Prostate gland (tissue), 2 donors: Measurements from ENCODE around the gene PPFIA3. TPM values are rescaled to one million over a fixed set of nuclear protein-coding genes. Genes with fewer than 3 reads are reported as not detected.

Source experiments
- DNase-seq: peaks from one replicate; pipeline ENCODE4 v3.0.0-alpha.2; 2019; ENCODE audit warnings: low spot score
- H3K27ac ChIP-seq, 2 donors: fragments of 200-600 bp; sonication (generic); 2 replicates each; pipeline ENCODE4 v1.5.1; 2017 to 2019
- H3K27me3 ChIP-seq: fragments of 200-600 bp; sonication (generic); replicated peaks from 2 replicates; pipeline ENCODE4 v1.5.1; 2019; ENCODE audit not compliant: insufficient read depth
- H3K36me3 ChIP-seq, 2 donors: fragments of 200-600 bp; sonication (generic); 1 replicate in 1 of 2; 2 replicates in 1 of 2; pipeline versions ENCODE4 v1.5.1 to v1.8.1; 2017 to 2019
- H3K4me1 ChIP-seq: fragments of 200-600 bp; sonication (generic); replicated peaks from 2 replicates; pipeline ENCODE4 v1.5.1; 2019
- H3K4me3 ChIP-seq, 2 donors: fragments of 200-600 bp; sonication (generic); 2 replicates each; pipeline ENCODE4 v1.5.1; 2017 to 2019
- H3K9me3 ChIP-seq: fragments of 200-600 bp; sonication (generic); 2 replicates; pipeline ENCODE4 v1.5.1; 2017
- POLR2A ChIP-seq: fragments of 450-650 bp; IDR thresholded peaks from one replicate; pipeline ENCODE4 v1.6.1; 2016; ENCODE audit warnings: antibody characterized with exemption, mild to moderate bottlenecking
- POLR2AphosphoS5 ChIP-seq: sonication (generic); formaldehyde crosslinking; IDR thresholded peaks from one replicate; pipeline ENCODE4 v1.6.1; 2017; ENCODE audit warnings: antibody characterized with exemption
- WGBS: methylation state at CpG from one replicate; pipeline ENCODE4 v1.1.5; 2018; 5-methylcytosine and 5-hydroxymethylcytosine counted together
- intact Hi-C: fragments of 100-400 bp; cut with DNase I; formaldehyde crosslinking; loops from one replicate; pipeline ENCODE4 v1.14.2; 2022
- total RNA-seq, 2 donors: library from RNA; depleted of rRNA; stranded (reverse); fragments of >200 nt; gene quantifications; one replicate each; pipeline ENCODE4 v1.1.0, GENCODE V29; 2016
- TF ChIP-seq, protein P1 (sequence below), 4 experiments: fragments of 200-600 bp in 2 of 4; fragments of 450-650 bp in 2 of 4; sonication (generic) in 2 of 4; IDR thresholded peaks; 1 replicate in 3 of 4; 2 replicates in 1 of 4; pipeline ENCODE4 v1.5.1; 2016 to 2019; ENCODE audit warnings: antibody characterized with exemption in 4 of 4, mild to moderate bottlenecking in 2 of 4, moderate library complexity in 2 of 4

The PPFIA3 gene
- total RNA-seq, result 10 to 100 TPM; 12.3 to 18.2 TPM

GRCh38 chr19:49119411-49120324 lies at the start of gene PPFIA3:
Gene PPFIA3, plus strand, starts transcription at chr19:49119544. Its CDS starts 8,330 bp downstream, at chr19:49127874.
- intact Hi-C loops, result loop anchor here (5.0 kb wide), 1 partner anchor 33 kb away; no protein-coding TSS in a partner anchor
- under 1% methylated on average over 65 of the region's 90 CpGs for WGBS
- DNase-seq, result peak; percentile 61

DNA sequence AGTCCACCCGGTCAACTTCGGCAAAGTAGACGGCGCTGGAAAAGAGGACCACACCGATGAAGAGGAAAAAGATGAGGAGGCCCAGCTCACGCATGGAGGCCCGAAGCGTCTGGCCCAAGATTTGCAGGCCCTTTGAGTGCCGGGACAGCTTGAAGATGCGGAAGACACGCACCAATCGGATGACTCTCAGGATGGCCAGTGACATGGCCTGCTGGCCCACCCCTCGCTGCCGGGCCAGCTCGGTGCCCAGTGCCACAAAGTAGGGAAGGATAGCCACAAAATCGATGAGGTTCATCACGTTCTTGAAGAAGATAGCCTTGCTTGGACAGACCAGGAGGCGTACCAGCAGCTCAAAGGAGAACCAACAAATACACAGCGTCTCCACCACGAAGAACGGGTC lies 48.9 kb upstream of the PPFIA3 start:
- 97% methylated on average over 21 of the region's 21 CpGs for WGBS
- peaks cover 4% of the 10 kb centered on the region for H3K27me3 ChIP-seq
- H3K36me3 ChIP-seq, result no peaks in the 10 kb centered on the region
- no peak overlapping the region for H3K27ac ChIP-seq
- no peak for DNase-seq
- intact Hi-C loops, result no loop called here
- no peaks in the 10 kb centered on the region for H3K9me3 ChIP-seq
- H3K4me3 ChIP-seq, result no peak overlapping the region
- no peaks in the 10 kb centered on the region for H3K4me1 ChIP-seq
- TF ChIP-seq, protein P1, sequence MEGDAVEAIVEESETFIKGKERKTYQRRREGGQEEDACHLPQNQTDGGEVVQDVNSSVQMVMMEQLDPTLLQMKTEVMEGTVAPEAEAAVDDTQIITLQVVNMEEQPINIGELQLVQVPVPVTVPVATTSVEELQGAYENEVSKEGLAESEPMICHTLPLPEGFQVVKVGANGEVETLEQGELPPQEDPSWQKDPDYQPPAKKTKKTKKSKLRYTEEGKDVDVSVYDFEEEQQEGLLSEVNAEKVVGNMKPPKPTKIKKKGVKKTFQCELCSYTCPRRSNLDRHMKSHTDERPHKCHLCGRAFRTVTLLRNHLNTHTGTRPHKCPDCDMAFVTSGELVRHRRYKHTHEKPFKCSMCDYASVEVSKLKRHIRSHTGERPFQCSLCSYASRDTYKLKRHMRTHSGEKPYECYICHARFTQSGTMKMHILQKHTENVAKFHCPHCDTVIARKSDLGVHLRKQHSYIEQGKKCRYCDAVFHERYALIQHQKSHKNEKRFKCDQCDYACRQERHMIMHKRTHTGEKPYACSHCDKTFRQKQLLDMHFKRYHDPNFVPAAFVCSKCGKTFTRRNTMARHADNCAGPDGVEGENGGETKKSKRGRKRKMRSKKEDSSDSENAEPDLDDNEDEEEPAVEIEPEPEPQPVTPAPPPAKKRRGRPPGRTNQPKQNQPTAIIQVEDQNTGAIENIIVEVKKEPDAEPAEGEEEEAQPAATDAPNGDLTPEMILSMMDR (IDR thresholded peaks at IDR 0.05), result no peak
- TF ChIP-seq POLR2A (no peak), POLR2AphosphoS5 (no peak)

More at GRCh38 chr19:49119411-49120324, at the start of gene PPFIA3:
- H3K27ac ChIP-seq, result peak within 1 kb of the TSS; percentile 95 to 97
- no peaks in the 10 kb centered on the region for H3K27me3 ChIP-seq
- no peaks in the 10 kb centered on the region for H3K36me3 ChIP-seq
- H3K4me3 ChIP-seq, result peak within 1 kb of the TSS; percentile 55 to 58
- no peaks in the 10 kb centered on the region for H3K9me3 ChIP-seq
- H3K4me1 ChIP-seq, result peaks cover 14% of the 10 kb centered on the region
- TF ChIP-seq, protein P1 (IDR thresholded peaks at IDR 0.05), result no peak
- no peak for TF ChIP-seq POLR2AphosphoS5
- no peak for TF ChIP-seq POLR2A

DNA sequence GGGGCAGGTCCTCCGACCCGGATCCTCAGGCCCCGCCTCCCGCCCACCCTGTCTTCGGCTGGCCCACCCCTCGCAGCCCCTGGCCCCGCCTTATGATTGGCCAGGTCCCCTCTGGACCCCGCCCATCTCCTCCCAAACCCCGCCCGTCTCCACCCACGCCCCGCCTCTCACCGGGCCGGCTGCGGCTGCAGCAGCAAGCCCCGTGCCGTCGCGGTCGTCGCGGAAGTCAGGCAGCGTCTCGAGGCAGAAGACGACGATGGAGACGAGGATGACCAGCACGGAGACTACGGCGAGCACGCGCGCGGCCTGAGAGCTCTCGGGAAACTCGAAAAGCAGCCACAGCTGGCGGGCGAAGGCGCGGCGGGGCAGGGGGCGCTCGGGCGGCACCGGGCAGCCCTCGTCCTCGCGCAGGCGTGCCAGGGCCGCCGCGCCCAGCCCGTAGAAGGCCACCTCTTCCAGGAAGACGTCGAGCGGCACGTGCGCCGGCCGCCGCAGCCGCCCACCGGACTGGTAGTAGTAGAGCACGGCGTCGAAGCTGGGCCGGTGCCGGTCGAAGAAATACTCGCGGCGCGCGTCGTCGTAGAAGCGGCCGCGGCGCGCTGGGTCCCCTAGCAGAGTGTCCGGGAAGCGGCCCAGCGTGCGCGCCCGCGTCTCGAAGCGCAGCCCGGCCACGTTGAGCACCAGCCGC lies 47.3 kb upstream of the PPFIA3 start:
- no peak for TF ChIP-seq POLR2A
- TF ChIP-seq, protein P1 (IDR thresholded peaks at IDR 0.05), result no peak
- Histone ChIP-seq H3K9me3 (no peaks in the 10 kb centered on the region), H3K4me3 (no peak overlapping the region), H3K4me1 (no peaks in the 10 kb centered on the region), H3K27me3 (peaks cover 4% of the 10 kb centered on the region), H3K36me3 (no peaks in the 10 kb centered on the region), H3K27ac (no peak overlapping the region)
- no peak for DNase-seq
- WGBS, result 4% methylated on average over 93 of the region's 93 CpGs
- intact Hi-C loops, result no loop called here

- 48% methylated on average over 23 of the region's 23 CpGs for WGBS
- H3K27ac ChIP-seq, result no peak overlapping the region
- H3K4me1 ChIP-seq, result no peaks in the 10 kb centered on the region
- peaks cover 4% of the 10 kb centered on the region for H3K27me3 ChIP-seq
- DNase-seq, result no peak
- intact Hi-C loops, result no loop called here
- H3K4me3 ChIP-seq, result no peak overlapping the region
- no peak for TF ChIP-seq POLR2A
- no peak for TF ChIP-seq POLR2AphosphoS5
- TF ChIP-seq, protein P1 (IDR thresholded peaks at IDR 0.05), result no peak
- no peaks in the 10 kb centered on the region for H3K36me3 ChIP-seq
- no peaks in the 10 kb centered on the region for H3K9me3 ChIP-seq
These were observed 45.6 kb upstream of the PPFIA3 start for GRCh38 chr19:49073514-49074378.
